ENCODE measurements around the gene CCDC107.

The CCDC107 gene

DNA sequence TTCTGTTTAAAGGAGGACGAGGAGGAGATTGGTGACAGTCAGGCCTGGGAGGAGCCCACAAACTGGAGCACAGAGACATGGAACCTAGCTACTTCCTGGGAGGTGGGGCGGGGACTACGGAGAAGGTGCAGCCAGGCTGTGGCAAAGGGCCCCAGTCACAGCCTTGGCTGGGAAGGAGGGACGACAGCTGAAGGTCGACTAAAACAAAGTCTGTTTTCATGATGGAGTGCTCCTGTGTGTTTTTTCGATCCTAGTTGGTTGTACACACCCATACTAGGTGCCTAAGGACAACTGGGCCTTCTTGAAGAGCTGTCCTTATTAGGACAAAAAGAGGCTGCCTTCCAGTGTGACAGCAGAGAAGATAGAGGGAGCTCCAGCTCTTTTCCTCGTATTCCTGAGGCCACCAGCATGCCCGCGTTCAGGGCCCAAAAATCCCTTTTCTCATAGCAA is 2.9 kb downstream of the CCDC107 start:
- no peak for DNase-seq (ENCODE audit: low read depth)

DNA sequence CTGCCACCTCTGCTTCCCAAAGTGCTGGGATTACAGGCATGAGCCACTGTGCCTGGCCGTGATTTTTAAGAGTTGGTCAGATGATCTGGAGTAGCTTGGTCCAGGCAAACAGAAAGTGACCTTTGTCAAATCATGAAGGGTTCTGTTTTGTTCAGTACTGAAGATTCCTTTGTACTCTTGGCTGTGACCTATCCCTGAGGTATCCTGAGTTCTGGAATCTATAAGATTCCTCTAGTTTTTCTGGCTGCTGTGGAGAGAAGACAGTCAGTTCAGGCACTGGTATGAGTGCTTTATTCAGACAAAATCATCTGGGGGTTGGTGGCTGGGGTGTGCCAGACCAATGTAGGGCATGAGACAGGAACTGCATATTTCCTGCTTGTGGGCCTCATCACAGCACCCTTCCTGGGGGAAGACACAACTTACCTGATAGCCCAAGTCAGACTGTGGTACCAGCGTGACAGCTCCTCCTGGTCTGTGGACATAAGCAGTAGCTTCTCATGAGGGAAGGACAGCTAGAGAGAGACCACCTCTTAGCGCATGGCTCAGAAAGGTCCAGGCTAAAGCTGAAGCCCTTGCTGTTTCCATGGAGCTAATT is 3.8 kb downstream of the CCDC107 start:
- no peak for DNase-seq (ENCODE audit: low read depth)

DNA sequence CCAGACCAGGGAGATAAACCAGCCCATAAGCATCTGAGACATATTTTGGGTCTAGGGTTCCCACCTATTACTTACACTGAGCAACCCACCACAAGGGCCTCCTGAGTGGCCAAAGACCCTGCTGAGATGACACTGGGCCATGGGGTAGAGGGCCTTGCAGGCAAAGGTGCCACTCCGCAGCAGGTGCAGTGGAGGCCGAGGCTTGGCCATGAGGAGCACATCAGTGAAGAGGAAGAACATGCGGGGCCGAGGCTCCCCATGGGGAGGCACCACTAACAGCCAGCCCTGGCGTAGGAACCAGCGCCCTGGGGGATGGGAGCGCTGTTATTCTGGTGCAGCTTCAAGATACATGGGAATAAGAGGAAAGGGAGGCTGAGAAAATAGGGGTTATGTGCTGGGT is 4.3 kb downstream of the CCDC107 start:
- no peak for DNase-seq (ENCODE audit: low read depth)

DNA sequence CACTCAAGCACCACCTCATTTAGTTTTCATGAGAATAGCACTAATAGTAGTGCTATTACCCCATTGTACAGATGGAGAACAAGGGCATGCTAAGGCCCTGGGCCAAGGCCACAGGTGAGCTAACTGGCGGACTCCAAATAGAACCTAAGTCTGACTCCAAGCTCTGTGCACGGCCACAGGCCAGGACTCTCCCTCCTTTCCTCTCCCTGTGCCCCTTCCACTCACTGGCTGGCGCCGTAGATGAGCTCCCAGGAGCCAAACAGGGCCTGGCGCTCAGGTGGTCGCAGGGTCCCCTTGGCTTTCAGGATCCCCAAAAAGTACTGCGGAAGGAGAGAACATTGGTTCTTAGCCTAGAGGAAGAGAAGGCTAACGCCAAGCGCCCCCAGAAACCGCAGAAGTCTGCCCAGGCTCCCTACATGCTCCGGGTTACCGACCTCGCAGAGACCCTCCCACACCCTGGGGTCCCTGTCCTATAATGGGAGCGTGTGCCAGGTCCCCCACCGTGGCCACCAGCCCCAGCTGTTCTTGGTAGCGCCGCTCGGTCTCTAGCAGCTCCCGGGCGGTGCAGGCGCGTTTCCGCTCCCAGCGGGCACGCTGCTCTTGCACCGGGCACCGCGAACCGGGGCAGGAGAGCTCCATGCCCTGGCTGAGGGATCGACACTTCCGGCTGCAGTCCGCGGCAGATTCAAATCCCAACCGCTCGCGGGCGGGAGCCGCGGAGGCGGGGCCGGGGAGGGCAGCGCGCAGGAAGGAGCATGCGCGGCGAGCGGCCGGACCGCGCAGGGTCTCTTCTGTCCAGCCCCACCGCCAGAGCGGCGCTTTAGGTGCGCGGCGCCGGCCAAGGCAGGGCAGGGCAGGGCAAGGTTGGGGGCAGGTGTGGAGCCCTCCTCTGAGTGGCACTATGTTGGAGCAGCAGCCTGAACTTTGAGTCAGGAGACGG is 6.7 kb downstream of the CCDC107 start, which contains the start of gene ARHGEF39:
Gene ARHGEF39 (minus strand): TSS at position 665 of the 940 bp plus-strand sequence. CDS start 26 bp downstream, at position 639.
- peak; percentile 61 for DNase-seq (ENCODE audit: low read depth)

DNA sequence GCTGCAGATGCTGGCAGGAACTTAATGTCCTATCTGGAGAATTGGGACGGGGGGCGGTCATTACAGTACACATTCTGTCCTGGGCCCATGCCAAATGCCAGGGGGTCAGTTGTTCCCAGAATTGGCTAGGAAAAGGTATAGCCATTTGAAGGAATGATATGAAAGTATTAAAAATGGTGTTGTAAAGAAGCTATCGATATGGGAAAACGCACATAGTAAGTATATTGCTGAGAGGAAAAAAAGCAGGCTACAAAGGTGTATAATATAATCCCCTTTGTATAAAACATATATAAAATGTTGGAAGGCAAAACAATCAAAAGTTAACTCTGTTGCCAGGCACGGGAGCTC is 7.4 kb downstream of the CCDC107 start:
- no peak for DNase-seq (ENCODE audit: low read depth)

DNA sequence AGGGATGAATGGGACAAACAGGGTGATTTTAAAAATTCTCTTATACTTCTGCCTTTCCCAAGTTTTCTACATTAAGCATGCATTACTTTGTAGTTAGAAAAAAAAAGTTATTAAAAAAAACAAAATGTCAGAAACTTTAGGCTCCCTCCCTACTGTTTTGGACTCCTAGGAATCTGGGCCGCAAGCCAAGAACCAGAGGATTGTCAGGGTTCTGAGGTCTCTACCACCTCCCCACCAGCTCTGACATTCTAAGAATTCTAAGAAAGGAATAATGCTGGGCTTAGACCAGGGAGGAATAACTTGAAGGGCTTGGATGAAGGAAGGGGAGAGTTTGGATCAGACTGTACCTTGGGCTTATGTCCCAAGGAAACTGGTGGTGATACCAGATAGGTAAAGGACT is 8.0 kb downstream of the CCDC107 start:
- DNase-seq (ENCODE audit: low read depth), result no peak

DNA sequence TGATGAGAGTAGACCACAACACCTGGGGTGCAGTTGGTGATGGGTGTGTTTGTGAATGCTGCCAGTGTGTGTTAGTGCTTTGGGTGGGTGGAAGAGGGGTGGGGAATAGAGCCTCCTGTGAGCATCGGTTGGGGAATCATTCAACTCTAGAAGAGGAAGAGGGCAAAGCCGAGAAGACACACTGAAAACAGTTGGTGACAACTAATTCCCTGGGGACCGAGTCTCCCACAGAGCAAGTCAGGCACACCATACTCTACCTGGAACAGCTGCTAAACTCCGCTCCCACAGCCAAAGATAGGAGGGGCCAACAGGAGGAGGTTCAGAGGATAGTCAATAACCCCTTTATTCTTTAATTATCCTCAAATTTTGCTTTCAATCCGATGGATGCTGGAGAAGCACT is 8.5 kb downstream of the CCDC107 start:
- no peak for DNase-seq (ENCODE audit: low read depth)

DNA sequence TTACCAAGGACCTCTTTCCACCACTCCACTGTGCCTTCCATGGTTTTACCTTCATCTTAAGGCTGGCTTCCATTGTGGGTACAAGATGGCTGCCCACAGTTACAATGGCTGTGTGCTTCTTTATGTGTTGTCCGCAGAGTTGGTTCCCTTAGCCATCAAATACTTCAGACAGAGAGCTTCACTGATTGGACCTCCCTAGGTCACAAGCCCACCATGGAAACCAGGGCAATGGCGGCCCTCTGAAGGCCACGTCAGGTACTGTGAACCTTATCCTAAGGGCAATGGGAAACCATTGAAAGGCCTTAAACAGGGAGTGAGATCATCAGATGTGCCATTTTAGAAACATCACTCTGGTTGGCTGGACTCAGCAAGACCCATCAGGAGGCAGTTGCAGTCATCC is 9.8 kb downstream of the CCDC107 start:
- no peak for DNase-seq (ENCODE audit: low read depth)

DNA sequence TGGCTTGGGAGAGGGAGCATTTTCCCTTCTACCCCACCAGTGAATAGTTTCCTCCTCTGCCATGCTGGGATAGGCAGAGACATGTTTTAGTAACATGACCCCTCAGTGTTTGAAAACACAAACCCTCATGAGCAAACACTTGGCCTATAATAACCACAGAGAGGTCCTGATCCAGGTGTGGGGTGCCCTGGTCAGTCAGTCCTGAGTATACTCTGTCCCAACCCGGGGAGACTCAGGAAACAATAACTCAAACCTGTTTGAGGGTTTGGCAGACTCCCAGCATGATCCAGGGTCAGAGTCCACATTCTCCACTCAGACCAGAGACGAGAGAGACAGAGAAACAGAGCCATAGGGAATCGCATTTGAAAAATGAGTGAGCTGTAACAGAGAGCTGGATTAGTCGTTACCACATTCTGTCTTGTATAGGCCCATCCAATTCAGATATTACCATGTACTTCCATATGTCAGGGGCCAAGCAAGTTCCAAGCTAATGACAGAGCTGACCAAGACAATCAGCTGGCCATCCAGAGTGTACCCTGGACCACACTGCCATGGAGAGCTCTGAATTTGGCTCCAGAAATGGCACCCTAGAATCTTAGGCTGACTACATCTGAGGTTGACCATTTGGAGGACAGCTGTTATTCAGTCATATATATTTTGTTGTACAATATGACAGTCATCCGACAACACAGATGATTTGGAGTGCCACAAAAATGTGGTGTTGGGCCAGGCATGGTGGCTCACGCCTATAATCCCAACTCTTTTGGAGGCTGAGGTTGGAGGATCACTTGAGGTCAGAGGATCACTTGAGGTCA is 11.4 kb downstream of the CCDC107 start:
- DNase-seq (ENCODE audit: low read depth), result no peak

DNA sequence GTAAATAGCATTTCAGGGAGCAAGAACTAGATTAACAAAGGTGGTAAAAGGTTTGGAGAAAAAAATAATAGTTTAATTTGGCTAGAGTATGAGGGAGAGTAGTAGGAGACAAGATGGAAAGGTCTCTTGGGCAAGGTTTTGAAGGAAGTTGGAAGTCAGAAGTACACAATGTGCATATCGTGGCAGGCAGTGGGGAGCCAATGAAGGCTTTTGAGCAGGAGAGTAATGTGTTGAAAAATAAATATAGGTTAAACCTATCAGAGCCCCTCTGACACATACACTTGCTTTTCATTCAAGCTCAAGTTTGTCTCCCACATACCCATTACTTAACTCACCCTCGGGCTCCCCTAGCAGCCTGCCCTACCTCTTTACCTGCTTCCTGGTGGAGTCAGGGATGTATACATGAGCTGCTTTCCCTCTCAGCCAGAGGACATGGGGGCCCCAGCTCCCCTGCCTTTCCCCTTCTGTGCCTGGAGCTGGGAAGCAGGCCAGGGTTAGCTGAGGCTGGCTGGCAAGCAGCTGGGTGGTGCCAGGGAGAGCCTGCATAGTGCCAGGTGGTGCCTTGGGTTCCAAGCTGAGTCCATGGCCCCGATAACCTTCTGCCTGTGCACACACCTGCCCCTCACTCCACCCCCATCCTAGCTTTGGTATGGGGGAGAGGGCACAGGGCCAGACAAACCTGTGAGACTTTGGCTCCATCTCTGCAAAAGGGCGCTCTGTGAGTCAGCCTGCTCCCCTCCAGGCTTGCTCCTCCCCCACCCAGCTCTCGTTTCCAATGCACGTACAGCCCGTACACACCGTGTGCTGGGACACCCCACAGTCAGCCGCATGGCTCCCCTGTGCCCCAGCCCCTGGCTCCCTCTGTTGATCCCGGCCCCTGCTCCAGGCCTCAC is 15.3 kb downstream of the CCDC107 start, which contains the start of gene CA9:
Gene CA9 (plus strand): TSS at position 797 of the 893 bp plus-strand sequence. CDS start 32 bp downstream, at position 829.
- DNase-seq (ENCODE audit: low read depth), result no peak

DNA sequence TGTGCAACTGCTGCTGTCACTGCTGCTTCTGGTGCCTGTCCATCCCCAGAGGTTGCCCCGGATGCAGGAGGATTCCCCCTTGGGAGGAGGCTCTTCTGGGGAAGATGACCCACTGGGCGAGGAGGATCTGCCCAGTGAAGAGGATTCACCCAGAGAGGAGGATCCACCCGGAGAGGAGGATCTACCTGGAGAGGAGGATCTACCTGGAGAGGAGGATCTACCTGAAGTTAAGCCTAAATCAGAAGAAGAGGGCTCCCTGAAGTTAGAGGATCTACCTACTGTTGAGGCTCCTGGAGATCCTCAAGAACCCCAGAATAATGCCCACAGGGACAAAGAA is 15.9 kb downstream of the CCDC107 start:
- no peak for DNase-seq (ENCODE audit: low read depth)

DNA sequence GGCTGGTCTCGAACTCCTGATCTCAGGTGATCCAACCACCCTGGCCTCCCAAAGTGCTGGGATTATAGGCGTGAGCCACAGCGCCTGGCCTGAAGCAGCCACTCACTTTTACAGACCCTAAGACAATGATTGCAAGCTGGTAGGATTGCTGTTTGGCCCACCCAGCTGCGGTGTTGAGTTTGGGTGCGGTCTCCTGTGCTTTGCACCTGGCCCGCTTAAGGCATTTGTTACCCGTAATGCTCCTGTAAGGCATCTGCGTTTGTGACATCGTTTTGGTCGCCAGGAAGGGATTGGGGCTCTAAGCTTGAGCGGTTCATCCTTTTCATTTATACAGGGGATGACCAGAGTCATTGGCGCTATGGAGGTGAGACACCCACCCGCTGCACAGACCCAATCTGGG is 17.1 kb downstream of the CCDC107 start:
- DNase-seq (ENCODE audit: low read depth), result no peak

DNA sequence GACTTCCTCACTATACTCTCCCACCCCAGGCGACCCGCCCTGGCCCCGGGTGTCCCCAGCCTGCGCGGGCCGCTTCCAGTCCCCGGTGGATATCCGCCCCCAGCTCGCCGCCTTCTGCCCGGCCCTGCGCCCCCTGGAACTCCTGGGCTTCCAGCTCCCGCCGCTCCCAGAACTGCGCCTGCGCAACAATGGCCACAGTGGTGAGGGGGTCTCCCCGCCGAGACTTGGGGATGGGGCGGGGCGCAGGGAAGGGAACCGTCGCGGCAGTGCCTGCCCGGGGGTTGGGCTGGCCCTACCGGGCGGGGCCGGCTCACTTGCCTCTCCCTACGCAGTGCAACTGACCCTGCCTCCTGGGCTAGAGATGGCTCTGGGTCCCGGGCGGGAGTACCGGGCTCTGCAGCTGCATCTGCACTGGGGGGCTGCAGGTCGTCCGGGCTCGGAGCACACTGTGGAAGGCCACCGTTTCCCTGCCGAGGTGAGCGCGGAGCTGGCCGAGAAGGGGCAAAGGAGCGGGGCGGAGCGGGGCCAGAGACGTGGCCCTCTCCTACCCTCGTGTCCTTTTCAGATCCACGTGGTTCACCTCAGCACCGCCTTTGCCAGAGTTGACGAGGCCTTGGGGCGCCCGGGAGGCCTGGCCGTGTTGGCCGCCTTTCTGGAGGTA is 17.8 kb downstream of the CCDC107 start:
- no peak for DNase-seq (ENCODE audit: low read depth)

DNA sequence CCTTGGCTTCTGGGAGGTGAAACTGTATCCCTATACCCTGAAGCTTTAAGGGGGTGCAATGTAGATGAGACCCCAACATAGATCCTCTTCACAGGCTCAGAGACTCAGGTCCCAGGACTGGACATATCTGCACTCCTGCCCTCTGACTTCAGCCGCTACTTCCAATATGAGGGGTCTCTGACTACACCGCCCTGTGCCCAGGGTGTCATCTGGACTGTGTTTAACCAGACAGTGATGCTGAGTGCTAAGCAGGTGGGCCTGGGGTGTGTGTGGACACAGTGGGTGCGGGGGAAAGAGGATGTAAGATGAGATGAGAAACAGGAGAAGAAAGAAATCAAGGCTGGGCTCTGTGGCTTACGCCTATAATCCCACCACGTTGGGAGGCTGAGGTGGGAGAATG is 21.0 kb downstream of the CCDC107 start:
- DNase-seq (ENCODE audit: low read depth), result no peak

DNA sequence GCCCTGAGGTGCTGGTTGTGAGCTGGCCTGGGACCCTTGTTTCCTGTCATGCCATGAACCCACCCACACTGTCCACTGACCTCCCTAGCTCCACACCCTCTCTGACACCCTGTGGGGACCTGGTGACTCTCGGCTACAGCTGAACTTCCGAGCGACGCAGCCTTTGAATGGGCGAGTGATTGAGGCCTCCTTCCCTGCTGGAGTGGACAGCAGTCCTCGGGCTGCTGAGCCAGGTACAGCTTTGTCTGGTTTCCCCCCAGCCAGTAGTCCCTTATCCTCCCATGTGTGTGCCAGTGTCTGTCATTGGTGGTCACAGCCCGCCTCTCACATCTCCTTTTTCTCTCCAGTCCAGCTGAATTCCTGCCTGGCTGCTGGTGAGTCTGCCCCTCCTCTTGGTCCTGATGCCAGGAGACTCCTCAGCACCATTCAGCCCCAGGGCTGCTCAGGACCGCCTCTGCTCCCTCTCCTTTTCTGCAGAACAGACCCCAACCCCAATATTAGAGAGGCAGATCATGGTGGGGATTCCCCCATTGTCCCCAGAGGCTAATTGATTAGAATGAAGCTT is 21.8 kb downstream of the CCDC107 start:
- DNase-seq (ENCODE audit: low read depth), result no peak

DNA sequence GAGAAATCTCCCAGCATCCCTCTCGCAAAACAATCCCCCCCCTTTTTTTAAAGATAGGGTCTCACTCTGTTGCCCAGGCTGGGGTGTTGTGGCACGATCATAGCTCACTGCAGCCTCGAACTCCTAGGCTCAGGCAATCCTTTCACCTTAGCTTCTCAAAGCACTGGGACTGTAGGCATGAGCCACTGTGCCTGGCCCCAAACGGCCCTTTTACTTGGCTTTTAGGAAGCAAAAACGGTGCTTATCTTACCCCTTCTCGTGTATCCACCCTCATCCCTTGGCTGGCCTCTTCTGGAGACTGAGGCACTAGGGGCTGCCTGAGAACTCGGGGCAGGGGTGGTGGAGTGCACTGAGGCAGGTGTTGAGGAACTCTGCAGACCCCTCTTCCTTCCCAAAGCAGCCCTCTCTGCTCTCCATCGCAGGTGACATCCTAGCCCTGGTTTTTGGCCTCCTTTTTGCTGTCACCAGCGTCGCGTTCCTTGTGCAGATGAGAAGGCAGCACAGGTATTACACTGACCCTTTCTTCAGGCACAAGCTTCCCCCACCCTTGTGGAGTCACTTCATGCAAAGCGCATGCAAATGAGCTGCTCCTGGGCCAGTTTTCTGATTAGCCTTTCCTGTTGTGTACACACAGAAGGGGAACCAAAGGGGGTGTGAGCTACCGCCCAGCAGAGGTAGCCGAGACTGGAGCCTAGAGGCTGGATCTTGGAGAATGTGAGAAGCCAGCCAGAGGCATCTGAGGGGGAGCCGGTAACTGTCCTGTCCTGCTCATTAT is 22.4 kb downstream of the CCDC107 start:
- DNase-seq (ENCODE audit: low read depth), result no peak

DNA sequence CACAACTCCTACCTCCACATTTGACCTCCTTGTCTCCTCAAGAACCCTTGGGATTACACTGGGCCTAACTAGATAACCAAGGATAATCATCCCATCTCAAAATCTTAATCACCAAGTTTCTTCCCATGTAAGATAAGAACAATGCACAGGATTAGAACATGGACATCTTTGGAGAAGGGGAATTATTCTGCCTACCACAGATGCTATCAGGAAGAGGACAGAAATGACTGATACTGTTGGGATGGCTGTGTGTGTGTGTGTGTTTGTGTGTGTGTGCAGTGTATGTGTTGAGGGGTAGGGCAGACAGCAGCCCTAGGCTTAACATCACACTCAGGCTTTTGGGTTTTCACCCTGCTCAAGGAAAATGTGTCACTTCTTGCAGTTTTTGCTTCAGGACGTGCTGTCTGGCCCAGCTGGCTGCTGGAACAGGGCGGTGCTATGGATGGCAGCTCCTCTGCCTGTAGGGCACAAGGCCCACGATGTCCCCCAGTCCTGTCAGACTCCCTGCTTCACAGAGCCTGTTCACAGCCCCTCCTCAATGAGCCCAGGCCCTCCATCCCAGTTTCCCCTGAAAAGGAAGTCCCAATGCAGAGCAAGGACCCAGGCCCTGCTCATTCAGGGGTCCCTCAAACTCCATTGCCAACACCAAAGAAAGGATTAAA is 23.4 kb downstream of the CCDC107 start:
- DNase-seq (ENCODE audit: low read depth), result no peak

DNA sequence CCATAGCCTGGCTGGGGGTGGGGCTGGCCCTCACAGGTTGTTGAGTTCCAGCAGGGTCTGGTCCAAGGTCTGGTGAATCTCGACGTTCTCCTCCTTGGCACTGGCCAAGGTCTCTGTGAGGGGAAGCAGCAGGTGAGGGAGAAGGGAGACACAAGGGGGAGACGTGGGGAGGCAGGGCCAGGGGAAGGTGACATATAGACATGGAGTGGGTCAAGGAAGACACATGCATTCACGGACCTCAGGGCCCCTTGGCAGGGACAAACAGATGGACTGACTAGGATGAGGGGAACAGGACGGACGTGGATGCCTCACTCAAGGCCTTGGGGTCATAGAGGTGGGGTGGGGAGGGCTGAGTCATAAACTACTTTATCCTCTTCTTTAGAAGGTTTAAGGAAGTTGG is 24.0 kb downstream of the CCDC107 start:
- DNase-seq (ENCODE audit: low read depth), result no peak
